Astrocyte (in vitro differentiated cells and primary cell): ENCODE data around the gene CAMK1D.

Experiments used
- CTCF ChIP-seq: IDR thresholded peaks from 2 replicates; pipeline ENCODE4 v1.5.1; 2011; ENCODE audit warnings: low read depth, mild to moderate bottlenecking, inconsistent platforms, low read length, moderate library complexity; ENCODE audit not compliant: insufficient read depth
- EZH2 ChIP-seq: IDR thresholded peaks from 2 replicates; pipeline ENCODE4 v1.6.1; 2012; ENCODE audit warnings: mild to moderate bottlenecking, low read length, inconsistent platforms; ENCODE audit not compliant: insufficient read depth

- TF ChIP-seq CTCF (no peak), EZH2 (no peak)
Measured at GRCh38 chr10:12613136-12613535, 263.8 kb downstream of the CAMK1D start.
